SJCRH30 (cell line): Measurements from ENCODE around the gene COL6A2. TPM values are rescaled to one million over a fixed set of nuclear protein-coding genes. Genes with fewer than 3 reads are reported as not detected.
"Not testable (repeated sequence)": the region's sequence is repeated elsewhere in the genome, so short reads cannot be mapped to it uniquely, and the experiment has no call there.

ENCODE experiments used
- DNase-seq, 2 experiments: peaks; one replicate each; pipeline ENCODE4 v3.0.0-alpha.2; 2015 to 2020
- H3K27ac ChIP-seq: fragments of 250-450 bp; sonication (Bioruptor Pico); 2 replicates; pipeline ENCODE4 v1.5.1; 2020; ENCODE audit warnings: mild to moderate bottlenecking, moderate library complexity
- H3K27me3 ChIP-seq: fragments of 250-450 bp; sonication (Bioruptor Pico); 2 replicates; pipeline ENCODE4 v1.5.1; 2020; ENCODE audit warnings: mild to moderate bottlenecking, moderate library complexity
- H3K36me3 ChIP-seq: fragments of 250-450 bp; sonication (Bioruptor Pico); 2 replicates; pipeline ENCODE4 v1.5.1; 2020; ENCODE audit warnings: mild to moderate bottlenecking, moderate library complexity
- H3K4me1 ChIP-seq: fragments of 250-450 bp; sonication (Bioruptor Pico); 2 replicates; pipeline ENCODE4 v1.5.1; 2020; ENCODE audit warnings: mild to moderate bottlenecking, moderate library complexity
- H3K4me3 ChIP-seq: fragments of 250-450 bp; sonication (Bioruptor Pico); 2 replicates; pipeline ENCODE4 v1.5.1; 2020; ENCODE audit warnings: mild to moderate bottlenecking, moderate library complexity
- H3K9me3 ChIP-seq: fragments of 250-450 bp; sonication (Bioruptor Pico); replicated peaks from 2 replicates; pipeline ENCODE4 v1.5.1; 2020; ENCODE audit warnings: mild to moderate bottlenecking, moderate library complexity
- total RNA-seq: library from RNA; depleted of rRNA; stranded (reverse); fragments of >200 nt; shearing (Covaris generic); gene quantifications from 2 replicates; pipeline ENCODE4 v1.2.3, GENCODE V29; 2014

COL6A2 gene
- total RNA-seq, 1 experiment from 2014 or later, result 1.1 TPM

- Histone ChIP-seq H3K4me1 (no peaks in the 10 kb centered on the region), H3K4me3 (no peak overlapping the region), H3K27me3 (no peaks in the 10 kb centered on the region), H3K36me3 (no peaks in the 10 kb centered on the region), H3K27ac (no peak overlapping the region), H3K9me3 (no peaks in the 10 kb centered on the region)
- DNase-seq, result no peak
These were observed 41.8 kb downstream of the COL6A2 start for GRCh38 chr21:46139686-46140085.

- H3K4me1 ChIP-seq, H3K9me3 ChIP-seq, DNase-seq: not testable (repeated sequence)
These were observed 42.6 kb downstream of the COL6A2 start for GRCh38 chr21:46140352-46141003.

GRCh38 chr21:46141767-46142581, 44.1 kb downstream of the COL6A2 start:
- DNase-seq, result no peak
- no peaks in the 10 kb centered on the region for H3K36me3 ChIP-seq
- H3K4me3 ChIP-seq, result no peak overlapping the region
- H3K4me1 ChIP-seq, result no peaks in the 10 kb centered on the region
- no peak overlapping the region for H3K27ac ChIP-seq
- H3K27me3 ChIP-seq, result no peaks in the 10 kb centered on the region
- H3K9me3 ChIP-seq, result no peaks in the 10 kb centered on the region

More at GRCh38 chr21:46140352-46141003, 42.6 kb downstream of the COL6A2 start:
- H3K36me3 ChIP-seq, H3K27me3 ChIP-seq, H3K4me3 ChIP-seq, H3K27ac ChIP-seq: not testable (repeated sequence)

GRCh38 chr21:46142582-46143473, 44.9 kb downstream of the COL6A2 start:
- Histone ChIP-seq H3K4me3 (no peak overlapping the region), H3K27ac (no peak overlapping the region)
- no peak for DNase-seq

GRCh38 chr21:46144464-46145070, 46.7 kb downstream of the COL6A2 start:
- H3K27me3 ChIP-seq, result no peaks in the 10 kb centered on the region
- H3K9me3 ChIP-seq, result no peaks in the 10 kb centered on the region
- no peak overlapping the region for H3K27ac ChIP-seq
- DNase-seq, result no peak
- H3K4me1 ChIP-seq, result no peaks in the 10 kb centered on the region; the same call in 1 of the 2 replicates
- H3K36me3 ChIP-seq, result no peaks in the 10 kb centered on the region
- H3K4me3 ChIP-seq, result no peak overlapping the region

More at GRCh38 chr21:46142582-46143473, 44.9 kb downstream of the COL6A2 start:
- no peaks in the 10 kb centered on the region for H3K9me3 ChIP-seq
- H3K36me3 ChIP-seq, result no peaks in the 10 kb centered on the region
- no peaks in the 10 kb centered on the region for H3K4me1 ChIP-seq
- H3K27me3 ChIP-seq, result no peaks in the 10 kb centered on the region

- Histone ChIP-seq H3K27me3 (no peaks in the 10 kb centered on the region), H3K9me3 (no peaks in the 10 kb centered on the region), H3K36me3 (no peaks in the 10 kb centered on the region), H3K4me1 (no peaks in the 10 kb centered on the region; the same call in 1 of the 2 replicates), H3K4me3 (no peak overlapping the region), H3K27ac (no peak overlapping the region)
- DNase-seq, result no peak
These were observed 47.4 kb downstream of the COL6A2 start for GRCh38 chr21:46145159-46145839.

- Histone ChIP-seq H3K4me1 (no peaks in the 10 kb centered on the region; the same call in 1 of the 2 replicates), H3K36me3 (no peaks in the 10 kb centered on the region), H3K27me3 (no peaks in the 10 kb centered on the region), H3K9me3 (no peaks in the 10 kb centered on the region), H3K27ac (no peak overlapping the region), H3K4me3 (no peak overlapping the region)
- no peak for DNase-seq
These were observed 48.2 kb downstream of the COL6A2 start for GRCh38 chr21:46145840-46146691.

GRCh38 chr21:46146856-46147255, 48.9 kb downstream of the COL6A2 start:
- Histone ChIP-seq H3K27ac (no peak overlapping the region), H3K27me3 (no peaks in the 10 kb centered on the region), H3K4me1 (no peaks in the 10 kb centered on the region; the same call in 1 of the 2 replicates), H3K9me3 (no peaks in the 10 kb centered on the region), H3K4me3 (no peak overlapping the region), H3K36me3 (no peaks in the 10 kb centered on the region)
- no peak for DNase-seq

- H3K36me3 ChIP-seq, H3K4me1 ChIP-seq, H3K27ac ChIP-seq, H3K9me3 ChIP-seq, H3K4me3 ChIP-seq, H3K27me3 ChIP-seq: not testable (repeated sequence)
- peak; percentile 57 to 69 for DNase-seq
These were observed 49.5 kb downstream of the COL6A2 start for GRCh38 chr21:46147429-46147828.

- H3K27me3 ChIP-seq, result no peaks in the 10 kb centered on the region
- H3K4me1 ChIP-seq, result no peaks in the 10 kb centered on the region; the same call in 1 of the 2 replicates
- no peaks in the 10 kb centered on the region for H3K9me3 ChIP-seq
- no peak for DNase-seq
- no peak overlapping the region for H3K4me3 ChIP-seq
- H3K36me3 ChIP-seq, result no peaks in the 10 kb centered on the region
- no peak overlapping the region for H3K27ac ChIP-seq
These were observed 50.2 kb downstream of the COL6A2 start for GRCh38 chr21:46148106-46148505.

- H3K36me3 ChIP-seq, result no peaks in the 10 kb centered on the region
- H3K4me3 ChIP-seq, result no peak overlapping the region
- no peaks in the 10 kb centered on the region for H3K9me3 ChIP-seq
- DNase-seq, result no peak
- no peaks in the 10 kb centered on the region for H3K27me3 ChIP-seq
- H3K4me1 ChIP-seq, result no peaks in the 10 kb centered on the region; the same call in 1 of the 2 replicates
- no peak overlapping the region for H3K27ac ChIP-seq
These were observed 51.4 kb downstream of the COL6A2 start for GRCh38 chr21:46149205-46149901.

- Histone ChIP-seq H3K27ac (no peak overlapping the region), H3K27me3 (no peaks in the 10 kb centered on the region), H3K4me3 (no peak overlapping the region), H3K4me1 (no peaks in the 10 kb centered on the region; the same call in 1 of the 2 replicates), H3K36me3 (no peaks in the 10 kb centered on the region), H3K9me3 (no peaks in the 10 kb centered on the region)
- DNase-seq, result no peak
These were observed 52.2 kb downstream of the COL6A2 start for GRCh38 chr21:46150073-46150472.
